Measurements from ENCODE around the gene CHI3L2. TPM values are rescaled to one million over a fixed set of nuclear protein-coding genes. Genes with fewer than 3 reads are reported as not detected.

Gene CHI3L2
- total and polyA plus RNA-seq, 2 of the 4 experiments (the other 2 are of a cell fraction) = 0.18 to 0.19 TPM

DNA sequence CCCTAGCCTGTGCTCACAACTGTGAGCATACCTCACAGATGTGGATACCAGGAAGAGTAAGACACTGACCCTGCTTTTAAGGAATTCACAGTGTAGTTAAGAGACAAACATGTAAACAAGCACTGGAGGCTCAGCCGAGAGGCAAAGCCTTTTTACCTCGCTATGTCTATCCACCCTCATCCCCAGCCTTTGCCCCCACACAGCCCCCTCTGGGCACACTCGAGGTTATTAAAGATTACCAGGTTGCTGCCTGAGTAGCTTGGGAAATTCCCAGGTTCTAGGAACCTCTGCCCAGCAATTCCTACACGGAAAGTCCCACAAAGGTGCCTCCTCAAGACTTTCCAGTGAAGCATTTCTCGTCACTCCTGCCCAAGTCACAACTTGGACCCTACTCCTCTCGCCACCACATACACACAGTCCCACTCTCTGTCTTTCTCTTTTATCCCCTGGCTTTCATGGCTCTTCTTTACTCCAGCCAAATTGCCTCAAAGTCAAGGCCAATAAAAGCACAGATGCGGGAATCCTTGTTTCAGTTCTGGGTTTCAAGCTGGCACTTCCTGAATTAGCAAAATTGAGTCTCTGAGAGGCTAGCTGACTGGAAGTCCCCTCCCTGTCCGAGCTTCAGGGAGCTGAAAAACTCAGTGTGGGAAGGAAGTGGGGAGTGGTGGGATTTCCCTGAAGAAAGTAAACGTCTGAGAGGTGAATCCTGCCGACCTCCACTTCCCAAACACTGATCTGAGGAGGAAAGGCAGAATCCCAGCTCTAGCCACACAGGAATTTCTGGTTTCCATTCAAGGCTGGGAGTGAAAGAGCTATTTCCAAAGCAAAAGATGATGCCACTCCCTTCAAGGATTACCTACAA, 34.6 kb upstream of the CHI3L2 start:
- H3K27ac ChIP-seq (ENCODE audit: insufficient read depth, low read length) = peak overlapping the region; percentile 13; the same call in 1 of the 2 replicates
- CTCF ChIA-PET = interaction anchor here (1.0 kb wide), 1 partner anchor 66 kb away, joined by 3 read pairs; no protein-coding TSS in a partner anchor
- 0 out of 2 replicates have a peak, but pooled peaks have one; percentile 2 for ATAC-seq (ENCODE audit: low read depth)
- TF ChIP-seq POLR2A (IDR thresholded peaks at IDR 0.05; ENCODE audit: low read depth, low read length) (no peak), FOS (IDR thresholded peaks at IDR 0.05; ENCODE audit: low read depth, low read length) (no peak), NFE2L2 (IDR thresholded peaks at IDR 0.05; ENCODE audit: low read depth, low read length) (no peak), MAZ (IDR thresholded peaks at IDR 0.05; ENCODE audit: borderline replicate concordance, low read depth, low read length) (no peak), CHD1 (IDR thresholded peaks at IDR 0.05; ENCODE audit: low read depth, low read length) (no peak), MAFK (IDR thresholded peaks at IDR 0.05; ENCODE audit: low read depth, low read length) (no peak), SMC3 (IDR thresholded peaks at IDR 0.05; ENCODE audit: low read depth, low read length) (no peak), RAD21 (IDR thresholded peaks at IDR 0.05; ENCODE audit: low read length) (no peak), CEBPB (IDR thresholded peaks at IDR 0.05; ENCODE audit: low read depth, low read length) (no peak), MXI1 (IDR thresholded peaks at IDR 0.05; ENCODE audit: borderline replicate concordance, low read depth, low read length) (no peak)
- TF ChIP-seq, protein P1, sequence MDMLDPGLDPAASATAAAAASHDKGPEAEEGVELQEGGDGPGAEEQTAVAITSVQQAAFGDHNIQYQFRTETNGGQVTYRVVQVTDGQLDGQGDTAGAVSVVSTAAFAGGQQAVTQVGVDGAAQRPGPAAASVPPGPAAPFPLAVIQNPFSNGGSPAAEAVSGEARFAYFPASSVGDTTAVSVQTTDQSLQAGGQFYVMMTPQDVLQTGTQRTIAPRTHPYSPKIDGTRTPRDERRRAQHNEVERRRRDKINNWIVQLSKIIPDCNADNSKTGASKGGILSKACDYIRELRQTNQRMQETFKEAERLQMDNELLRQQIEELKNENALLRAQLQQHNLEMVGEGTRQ (IDR thresholded peaks at IDR 0.05; ENCODE audit: low read depth, low read length) = no peak
- TF ChIP-seq, protein P2, sequence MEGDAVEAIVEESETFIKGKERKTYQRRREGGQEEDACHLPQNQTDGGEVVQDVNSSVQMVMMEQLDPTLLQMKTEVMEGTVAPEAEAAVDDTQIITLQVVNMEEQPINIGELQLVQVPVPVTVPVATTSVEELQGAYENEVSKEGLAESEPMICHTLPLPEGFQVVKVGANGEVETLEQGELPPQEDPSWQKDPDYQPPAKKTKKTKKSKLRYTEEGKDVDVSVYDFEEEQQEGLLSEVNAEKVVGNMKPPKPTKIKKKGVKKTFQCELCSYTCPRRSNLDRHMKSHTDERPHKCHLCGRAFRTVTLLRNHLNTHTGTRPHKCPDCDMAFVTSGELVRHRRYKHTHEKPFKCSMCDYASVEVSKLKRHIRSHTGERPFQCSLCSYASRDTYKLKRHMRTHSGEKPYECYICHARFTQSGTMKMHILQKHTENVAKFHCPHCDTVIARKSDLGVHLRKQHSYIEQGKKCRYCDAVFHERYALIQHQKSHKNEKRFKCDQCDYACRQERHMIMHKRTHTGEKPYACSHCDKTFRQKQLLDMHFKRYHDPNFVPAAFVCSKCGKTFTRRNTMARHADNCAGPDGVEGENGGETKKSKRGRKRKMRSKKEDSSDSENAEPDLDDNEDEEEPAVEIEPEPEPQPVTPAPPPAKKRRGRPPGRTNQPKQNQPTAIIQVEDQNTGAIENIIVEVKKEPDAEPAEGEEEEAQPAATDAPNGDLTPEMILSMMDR (conservative IDR thresholded peaks at IDR 0.05; ENCODE audit: low read depth, low read length) = no peak
- TF ChIP-seq, protein P3, sequence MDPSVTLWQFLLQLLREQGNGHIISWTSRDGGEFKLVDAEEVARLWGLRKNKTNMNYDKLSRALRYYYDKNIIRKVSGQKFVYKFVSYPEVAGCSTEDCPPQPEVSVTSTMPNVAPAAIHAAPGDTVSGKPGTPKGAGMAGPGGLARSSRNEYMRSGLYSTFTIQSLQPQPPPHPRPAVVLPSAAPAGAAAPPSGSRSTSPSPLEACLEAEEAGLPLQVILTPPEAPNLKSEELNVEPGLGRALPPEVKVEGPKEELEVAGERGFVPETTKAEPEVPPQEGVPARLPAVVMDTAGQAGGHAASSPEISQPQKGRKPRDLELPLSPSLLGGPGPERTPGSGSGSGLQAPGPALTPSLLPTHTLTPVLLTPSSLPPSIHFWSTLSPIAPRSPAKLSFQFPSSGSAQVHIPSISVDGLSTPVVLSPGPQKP (IDR thresholded peaks at IDR 0.05; ENCODE audit: borderline replicate concordance, low read depth, low read length) = no peak

More for the DNA sequence above, 34.6 kb upstream of the CHI3L2 start:
- 0 out of 4 replicates have a peak, but pooled peaks cover 0 to 5% of the 10 kb centered on the region in 2 experiments for H3K79me1 ChIP-seq (ENCODE audit: low read depth in 1 of 2, low read length in 2 of 2)
- intact Hi-C loops (cut with micrococcal nuclease) = no loop called here
- no peaks in the 10 kb centered on the region for H3K36me3 ChIP-seq (ENCODE audit: control insufficient read depth, insufficient read depth, low read length)
- peaks cover 20% of the 10 kb centered on the region for H3K9me1 ChIP-seq (ENCODE audit: insufficient read depth, low read length)
- no peak overlapping the region for H3K4me3 ChIP-seq (ENCODE audit: insufficient read depth, low read depth, low read length)
- peak overlapping the region; percentile 75 for H2BK15ac ChIP-seq (ENCODE audit: low read depth, low read length)
- H2AFZ ChIP-seq (replicated peaks; ENCODE audit: low read length, poor library complexity) = peak overlapping the region; percentile 46
- H3K14ac ChIP-seq (replicated peaks; ENCODE audit: low read depth, low read length) = peak overlapping the region; percentile 79
- peak overlapping the region; percentile 88 for H3K4ac ChIP-seq (ENCODE audit: low read depth, low read length)
- peak overlapping the region; percentile 63; the same call in 1 of the 2 replicates for H3K23ac ChIP-seq (ENCODE audit: low read depth, low read length)
- no peak overlapping the region for H3K56ac ChIP-seq (ENCODE audit: extremely low read depth, insufficient read depth, low read length)
- no TSS peak for BruUV-seq (replicated peaks)
- H3K4me1 ChIP-seq (ENCODE audit: control insufficient read depth, insufficient read depth, low read length) = peaks cover 35% of the 10 kb centered on the region
- H4K5ac ChIP-seq (ENCODE audit: low read depth, low read length) = peak overlapping the region; percentile 76
- 100% methylated on average over 2 of the region's 10 CpGs; no CpG with 5 or more reads in 1 of the 2 experiments for WGBS, 2 experiments (ENCODE audit: extremely low coverage in 2 of 2, insufficient read length in 1 of 2)
- in situ Hi-C loops (cut with MboI; ENCODE audit: low sequenced_read_pairs) = no loop called here
- H2BK120ac ChIP-seq (ENCODE audit: low read depth, low read length) = peak overlapping the region; percentile 92
- no peaks in the 10 kb centered on the region for H3K9me3 ChIP-seq (ENCODE audit: control insufficient read depth, insufficient read depth, low read length)
- 0 out of 2 replicates have a peak, but pooled peaks cover 2% of the 10 kb centered on the region for H3K27me3 ChIP-seq (ENCODE audit: control insufficient read depth, insufficient read depth, low read length)
- H3K4me2 ChIP-seq (ENCODE audit: low read depth, low read length) = peak overlapping the region; percentile 20; the same call in 1 of the 2 replicates
- H2BK20ac ChIP-seq (ENCODE audit: low read depth, low read length) = peak overlapping the region; percentile 98
- H4K8ac ChIP-seq (ENCODE audit: low read depth in 2 of 2, low read length in 2 of 2) = peak overlapping the region; percentile 33 to 66; a peak in 3 of 4 replicates
- POLR2A ChIA-PET (ENCODE audit: unreplicated experiment) = no interaction called here
- H3K9ac ChIP-seq (ENCODE audit: low read depth, low read length) = no peak overlapping the region
- peak; percentile 21 for DNase-seq
- dilution Hi-C loops (cut with HindIII; ENCODE audit: low sequenced_read_pairs, unreplicated experiment) = no loop called here
- H3K18ac ChIP-seq (ENCODE audit: low read depth, low read length) = peak overlapping the region; percentile 79
- peak overlapping the region; percentile 24 for H2AK5ac ChIP-seq (ENCODE audit: low read depth, low read length)
- peak overlapping the region; percentile 75; the same call in 1 of the 2 replicates for H4K91ac ChIP-seq (ENCODE audit: insufficient read depth, low read depth, low read length)
- H4K20me1 ChIP-seq (ENCODE audit: insufficient read depth, low read length) = no peaks in the 10 kb centered on the region
- H2AK9ac ChIP-seq (replicated peaks; ENCODE audit: low read depth, low read length, poor library complexity) = no peak overlapping the region
- H2BK5ac ChIP-seq (ENCODE audit: low read depth, low read length, poor library complexity, severe bottlenecking) = peak overlapping the region; percentile 84
